ES-I3 (cell line): Measurements from ENCODE around the gene USP10.
A peak's percentile ranks its signal among the peaks of the same experiment; 100 is the strongest.
"Not testable (repeated sequence)": the region's sequence is repeated elsewhere in the genome, so short reads cannot be mapped to it uniquely, and the experiment has no call there.

ENCODE experiments used
- H3K36me3 ChIP-seq: 2 replicates; pipeline ENCODE4 v1.6.1; 2013; ENCODE audit warnings: mild to moderate bottlenecking, low read length, control low read depth, moderate library complexity; ENCODE audit not compliant: insufficient read depth
- H3K4me1 ChIP-seq: 2 replicates; pipeline ENCODE4 v1.6.1; 2013; ENCODE audit warnings: mild to moderate bottlenecking, control low read depth, low read length; ENCODE audit not compliant: insufficient read depth
- H3K9ac ChIP-seq: 2 replicates; pipeline ENCODE4 v1.6.1; 2013; ENCODE audit warnings: low read depth, mild to moderate bottlenecking, low read length, moderate library complexity
- H3K9me3 ChIP-seq: 2 replicates; pipeline ENCODE4 v1.6.1; 2013; ENCODE audit warnings: mild to moderate bottlenecking, low read length, moderate library complexity; ENCODE audit not compliant: control insufficient read depth, insufficient read depth

Gene USP10

DNA sequence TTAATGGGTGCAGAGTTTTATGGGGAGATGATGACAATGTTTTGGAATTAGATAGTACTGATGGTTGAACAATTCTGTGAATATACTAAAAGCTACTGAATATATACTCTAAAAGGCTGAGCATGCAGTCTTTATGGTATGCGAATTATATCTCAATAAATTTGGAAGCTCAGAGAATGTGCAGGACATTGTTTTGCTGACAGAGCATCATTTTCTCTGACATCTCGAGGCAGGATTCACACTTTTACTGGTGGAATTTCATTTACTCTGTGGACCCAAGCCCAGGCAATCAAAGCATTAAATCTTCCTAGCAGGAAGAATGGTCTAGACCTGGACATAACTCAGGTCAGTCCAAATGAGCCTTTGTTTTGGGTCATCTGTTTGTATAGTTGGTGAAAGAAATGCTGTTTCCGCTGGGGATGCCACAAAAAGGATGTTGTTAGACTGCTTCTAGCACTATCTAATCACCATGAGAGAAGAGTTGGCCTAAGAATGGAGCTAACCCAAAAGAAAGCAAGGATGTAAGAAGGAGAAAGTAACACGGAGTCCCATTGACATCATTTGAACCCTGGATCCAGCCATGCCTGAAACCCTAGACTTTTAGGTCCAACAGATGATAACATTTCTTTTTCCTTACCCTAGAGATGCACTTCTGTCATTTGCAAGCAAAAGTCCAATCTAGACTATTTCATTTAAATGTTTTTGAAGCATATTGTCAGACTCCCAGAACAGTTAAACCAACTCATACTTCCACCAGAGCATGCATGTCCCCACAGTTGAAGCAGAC, 18.8 kb upstream of the USP10 start:
- Histone ChIP-seq H3K36me3 (no peaks in the 10 kb centered on the region), H3K4me1 (peaks cover 28% of the 10 kb centered on the region), H3K9ac (no peak overlapping the region), H3K9me3 (no peaks in the 10 kb centered on the region)

GRCh38 chr16:84683691-84684591, 15.9 kb upstream of the USP10 start:
- 0 out of 2 replicates have a peak, but pooled peaks cover 3% of the 10 kb centered on the region for H3K9me3 ChIP-seq
- H3K4me1 ChIP-seq: peaks cover 20% of the 10 kb centered on the region; the same call in 1 of the 2 replicates
- H3K9ac ChIP-seq: no peak overlapping the region
- H3K36me3 ChIP-seq: no peaks in the 10 kb centered on the region

DNA sequence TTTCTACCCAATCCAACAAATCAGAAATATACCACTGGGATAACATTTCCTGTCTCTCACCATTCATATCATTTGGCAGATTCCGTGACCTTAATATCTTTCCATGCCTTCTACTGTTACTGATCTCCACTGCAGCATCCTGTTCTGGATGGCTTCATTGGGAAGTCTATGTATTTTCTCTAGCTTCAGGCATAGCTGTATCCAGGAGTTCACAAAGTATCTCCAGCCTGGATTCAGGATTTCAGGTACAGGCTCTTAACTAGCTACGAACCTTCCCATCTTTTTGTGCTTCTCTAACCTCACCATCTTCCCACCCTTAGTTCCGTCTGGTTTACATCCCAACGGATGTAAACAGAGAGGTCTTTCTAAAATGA, 15.2 kb upstream of the USP10 start:
- H3K4me1 ChIP-seq: peaks cover 20% of the 10 kb centered on the region; the same call in 1 of the 2 replicates
- H3K9ac ChIP-seq: no peak overlapping the region
- H3K9me3 ChIP-seq: 0 out of 2 replicates have a peak, but pooled peaks cover 3% of the 10 kb centered on the region
- H3K36me3 ChIP-seq: no peaks in the 10 kb centered on the region

- Histone ChIP-seq H3K36me3 (no peaks in the 10 kb centered on the region), H3K9me3 (0 out of 2 replicates have a peak, but pooled peaks cover 3% of the 10 kb centered on the region), H3K9ac (no peak overlapping the region), H3K4me1 (peaks cover 20% of the 10 kb centered on the region; the same call in 1 of the 2 replicates)
These were observed 14.6 kb upstream of the USP10 start for GRCh38 chr16:84685210-84685609.

GRCh38 chr16:84686707-84687298, 13.0 kb upstream of the USP10 start:
- Histone ChIP-seq H3K4me1 (peaks cover 20% of the 10 kb centered on the region; the same call in 1 of the 2 replicates), H3K36me3 (no peaks in the 10 kb centered on the region), H3K9me3 (0 out of 2 replicates have a peak, but pooled peaks cover 3% of the 10 kb centered on the region), H3K9ac (no peak overlapping the region)

GRCh38 chr16:84687715-84688114, 12.1 kb upstream of the USP10 start:
- Histone ChIP-seq H3K36me3 (no peaks in the 10 kb centered on the region), H3K9ac (no peak overlapping the region)

GRCh38 chr16:84688163-84688562, 11.6 kb upstream of the USP10 start:
- H3K9ac ChIP-seq: not testable (repeated sequence)

More at GRCh38 chr16:84687715-84688114, 12.1 kb upstream of the USP10 start:
- peaks cover 20% of the 10 kb centered on the region; the same call in 1 of the 2 replicates for H3K4me1 ChIP-seq
- 0 out of 2 replicates have a peak, but pooled peaks cover 3% of the 10 kb centered on the region for H3K9me3 ChIP-seq

GRCh38 chr16:84689111-84689510, 10.7 kb upstream of the USP10 start:
- no peaks in the 10 kb centered on the region for H3K36me3 ChIP-seq
- 0 out of 2 replicates have a peak, but pooled peaks cover 3% of the 10 kb centered on the region for H3K9me3 ChIP-seq
- H3K9ac ChIP-seq: no peak overlapping the region
- H3K4me1 ChIP-seq: peaks cover 13% of the 10 kb centered on the region; the same call in 1 of the 2 replicates

More at GRCh38 chr16:84688163-84688562, 11.6 kb upstream of the USP10 start:
- H3K9me3 ChIP-seq, H3K36me3 ChIP-seq: not testable (repeated sequence)
- peaks cover 20% of the 10 kb centered on the region; the same call in 1 of the 2 replicates for H3K4me1 ChIP-seq

DNA sequence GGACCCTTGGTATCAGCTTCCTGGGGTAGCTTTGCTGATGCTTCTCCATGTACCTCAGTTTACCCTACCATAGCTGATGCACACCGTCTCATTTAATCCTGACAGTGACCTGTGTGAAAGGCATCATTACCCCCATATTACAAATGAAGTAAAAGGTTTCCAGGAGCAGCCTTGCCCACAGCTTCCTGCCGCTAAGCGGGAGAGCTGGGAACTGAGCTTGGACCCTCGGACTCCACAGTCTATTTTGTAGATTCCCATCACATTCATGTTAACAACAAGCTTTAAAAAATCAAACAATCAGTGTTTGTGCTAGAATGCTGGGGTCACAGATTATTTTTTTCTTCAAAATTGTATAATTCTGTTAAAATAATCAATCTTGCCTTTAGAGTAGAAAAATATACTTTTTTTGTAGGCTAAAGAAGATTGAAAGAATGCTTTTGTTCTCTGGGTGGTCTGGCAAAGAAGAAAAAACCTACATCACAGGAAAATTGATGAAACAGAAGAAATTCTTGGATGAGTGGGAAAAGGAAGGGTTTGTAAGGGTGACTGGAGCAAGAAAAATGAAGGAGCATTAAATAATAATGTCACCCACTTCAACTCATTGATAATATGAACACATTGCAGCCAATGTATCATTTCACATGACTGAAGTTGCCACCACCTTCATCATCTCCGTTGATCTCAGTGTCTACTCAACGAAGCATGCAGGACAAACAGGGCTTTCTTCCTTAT, 9.5 kb upstream of the USP10 start:
- 0 out of 2 replicates have a peak, but pooled peaks cover 3% of the 10 kb centered on the region for H3K9me3 ChIP-seq
- no peaks in the 10 kb centered on the region for H3K36me3 ChIP-seq
- 0 out of 2 replicates have a peak, but pooled peaks cover 2% of the 10 kb centered on the region for H3K4me1 ChIP-seq
- no peak overlapping the region for H3K9ac ChIP-seq

- H3K9ac ChIP-seq: no peak overlapping the region
- H3K36me3 ChIP-seq: no peaks in the 10 kb centered on the region
- H3K4me1 ChIP-seq: no peaks in the 10 kb centered on the region
- 0 out of 2 replicates have a peak, but pooled peaks cover 3% of the 10 kb centered on the region for H3K9me3 ChIP-seq
These were observed 7.2 kb upstream of the USP10 start for GRCh38 chr16:84692451-84693214.

DNA sequence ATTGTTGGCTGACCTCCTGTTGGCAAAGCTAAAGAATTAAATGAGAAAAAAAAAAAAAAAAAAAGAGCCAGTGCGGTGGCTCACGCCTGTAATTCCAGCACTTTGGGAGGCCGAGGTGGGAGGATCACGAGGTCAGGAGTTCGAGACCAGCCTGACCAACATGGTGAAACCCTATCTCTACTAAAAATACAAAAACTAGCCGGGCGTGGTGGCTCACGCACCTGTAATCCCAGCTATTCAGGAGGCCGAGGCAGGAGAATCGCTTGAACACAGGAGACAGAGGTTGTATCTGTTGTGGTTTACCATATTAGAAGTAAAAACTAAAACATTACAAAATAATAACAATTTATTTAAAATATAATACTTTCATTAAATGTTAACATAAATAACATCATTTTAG, 5.9 kb upstream of the USP10 start:
- H3K4me1 ChIP-seq, H3K9ac ChIP-seq, H3K36me3 ChIP-seq, H3K9me3 ChIP-seq: not testable (repeated sequence)

- no peaks in the 10 kb centered on the region for H3K4me1 ChIP-seq
- H3K9me3 ChIP-seq: no peaks in the 10 kb centered on the region
- no peaks in the 10 kb centered on the region for H3K36me3 ChIP-seq
- no peak overlapping the region for H3K9ac ChIP-seq
These were observed 4.8 kb upstream of the USP10 start for GRCh38 chr16:84694980-84695379.

DNA sequence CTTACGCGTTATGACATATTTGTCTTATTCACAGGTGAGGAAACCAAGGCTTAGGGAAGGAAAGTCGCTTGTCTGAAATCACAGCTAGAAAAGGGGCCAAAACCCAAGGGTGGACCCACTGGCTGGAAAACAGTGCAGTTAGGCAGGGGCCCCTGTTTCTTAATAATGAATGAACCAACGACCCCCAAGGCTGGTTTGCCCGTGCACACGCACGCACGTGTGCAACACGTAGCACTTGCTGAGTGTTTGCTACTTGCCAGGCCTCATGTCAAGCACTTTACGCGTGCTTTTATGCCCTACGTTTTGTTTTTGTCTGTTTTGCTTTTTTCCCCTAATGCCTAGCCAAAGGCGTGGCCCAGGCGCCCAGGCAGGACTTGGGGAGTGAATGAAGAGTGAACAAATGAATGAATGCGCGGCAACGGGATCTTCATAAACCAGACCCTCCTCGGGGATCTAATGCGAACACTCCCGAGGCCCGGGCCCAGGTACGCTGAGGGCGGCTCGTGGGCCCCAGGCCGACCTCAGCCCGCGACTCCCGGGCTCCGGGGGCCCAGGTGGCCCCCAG, 571 bp upstream of the USP10 start:
- H3K9ac ChIP-seq: peak overlapping the region; percentile 93
- no peaks in the 10 kb centered on the region for H3K36me3 ChIP-seq
- H3K9me3 ChIP-seq: no peaks in the 10 kb centered on the region
- H3K4me1 ChIP-seq: peaks cover 12% of the 10 kb centered on the region; the same call in 1 of the 2 replicates
